Measurements from ENCODE around the gene JMJD4.
"Not testable (repeated sequence)": the region's sequence is repeated elsewhere in the genome, so short reads cannot be mapped to it uniquely, and the experiment has no call there.

The JMJD4 gene

GRCh38 chr1:227731696-227732585 lies 3.2 kb downstream of the JMJD4 start:
- DNase-seq: no peak

GRCh38 chr1:227731241-227731677 lies 3.8 kb downstream of the JMJD4 start:
- DNase-seq: no peak

- no peak for DNase-seq
These were observed 4.4 kb downstream of the JMJD4 start for GRCh38 chr1:227730630-227731151.

GRCh38 chr1:227729881-227730629 lies 5.0 kb downstream of the JMJD4 start:
- no peak for DNase-seq

GRCh38 chr1:227729144-227729880 lies 5.8 kb downstream of the JMJD4 start:
- DNase-seq: no peak

GRCh38 chr1:227728892-227729143 lies 6.3 kb downstream of the JMJD4 start:
- no peak for DNase-seq

- DNase-seq: no peak
These were observed 6.8 kb downstream of the JMJD4 start for GRCh38 chr1:227728059-227728891.

GRCh38 chr1:227726924-227727599 lies 8.0 kb downstream of the JMJD4 start:
- no peak for DNase-seq

GRCh38 chr1:227726318-227726717 lies 8.8 kb downstream of the JMJD4 start:
- no peak for DNase-seq

GRCh38 chr1:227725046-227725445 lies 10.1 kb downstream of the JMJD4 start:
- DNase-seq: no peak

- no peak for DNase-seq
These were observed 11.6 kb downstream of the JMJD4 start for GRCh38 chr1:227723474-227723873.

GRCh38 chr1:227718932-227719331 lies 16.2 kb downstream of the JMJD4 start:
- no peak for DNase-seq

GRCh38 chr1:227712648-227713047 lies 22.5 kb downstream of the JMJD4 start:
- no peak for DNase-seq

- DNase-seq: not testable (repeated sequence)
These were observed 24.6 kb downstream of the JMJD4 start for GRCh38 chr1:227710474-227710873.

GRCh38 chr1:227709451-227709850 lies 25.7 kb downstream of the JMJD4 start:
- no peak for DNase-seq

- DNase-seq: no peak
These were observed 27.3 kb downstream of the JMJD4 start for GRCh38 chr1:227707846-227708245.

GRCh38 chr1:227701631-227702030 lies 33.5 kb downstream of the JMJD4 start:
- DNase-seq: not testable (repeated sequence)

GRCh38 chr1:227697321-227697864 lies 37.7 kb downstream of the JMJD4 start:
- no peak for DNase-seq

- no peak for DNase-seq
These were observed 49.3 kb downstream of the JMJD4 start for GRCh38 chr1:227685807-227686206.

All from SIG-M5 (cell line).